CD14-positive monocyte (primary cell): ENCODE results near the gene NUP85. TPM values are rescaled to one million over a fixed set of nuclear protein-coding genes. Genes with fewer than 3 reads are reported as not detected.
A peak's percentile ranks its signal among the peaks of the same experiment; 100 is the strongest.

Experiments
- DNase-seq, 3 donors: peaks; one replicate each; pipeline ENCODE4 v3.0.0-alpha.2; 2011 to 2022
- H2AFZ ChIP-seq: 2 replicates; pipeline ENCODE4 v1.6.0; 2012; ENCODE audit warnings: mild to moderate bottlenecking, low read depth, low read length, inconsistent platforms; ENCODE audit not compliant: insufficient read depth, poor library complexity, severe bottlenecking
- H3K27ac ChIP-seq, 2 donors: 1 replicate in 1 of 2; 2 replicates in 1 of 2; pipeline ENCODE4 v1.5.1; 2012 to 2013; ENCODE audit warnings: low read length in 2 of 2, control low read depth in 1 of 2, inconsistent platforms in 1 of 2, low read depth in 1 of 2, mild to moderate bottlenecking in 1 of 2
- H3K27me3 ChIP-seq, 2 donors: one replicate each; pipeline versions ENCODE4 v1.6.0 to v1.6.1; 2011 to 2013; ENCODE audit warnings: low read length in 2 of 2; ENCODE audit not compliant: control insufficient read depth in 2 of 2, insufficient read depth in 2 of 2
- H3K36me3 ChIP-seq, 2 donors: replicated peaks in 1 of 2; 1 replicate in 1 of 2; 2 replicates in 1 of 2; pipeline versions ENCODE4 v1.5.1 to v1.6.1; 2012 to 2013; ENCODE audit warnings: low read length in 2 of 2, control low read depth in 1 of 2, inconsistent platforms in 1 of 2, mild to moderate bottlenecking in 1 of 2; ENCODE audit not compliant: insufficient read depth in 2 of 2, control insufficient read depth in 1 of 2
- H3K4me1 ChIP-seq, 2 donors: 1 replicate in 1 of 2; 2 replicates in 1 of 2; pipeline versions ENCODE4 v1.5.1 to v1.6.1; 2012 to 2013; ENCODE audit warnings: low read length in 2 of 2, control low read depth in 1 of 2, inconsistent platforms in 1 of 2, mild to moderate bottlenecking in 1 of 2, moderate library complexity in 1 of 2; ENCODE audit not compliant: insufficient read depth in 2 of 2, control insufficient read depth in 1 of 2
- H3K4me2 ChIP-seq: replicated peaks from 2 replicates; pipeline ENCODE3; 2012; ENCODE audit warnings: low read length, moderate library complexity, mild to moderate bottlenecking; ENCODE audit not compliant: poor library complexity, severe bottlenecking; ENCODE audit errors: extremely low read depth
- H3K4me3 ChIP-seq, 3 experiments: fragments of 200-600 bp in 1 of 3; sonication (generic) in 1 of 3; replicated peaks in 1 of 3; 1 replicate in 2 of 3; 2 replicates in 1 of 3; pipeline ENCODE4 v1.5.1; 2011 to 2013; ENCODE audit warnings: low read length in 3 of 3, mild to moderate bottlenecking in 3 of 3, control low read depth in 2 of 3, low read depth in 2 of 3, inconsistent platforms in 1 of 3, moderate library complexity in 1 of 3
- H3K79me2 ChIP-seq: 2 replicates; pipeline ENCODE4 v1.6.0; 2012; ENCODE audit warnings: mild to moderate bottlenecking, control low read depth, inconsistent platforms, low read length, moderate library complexity; ENCODE audit not compliant: insufficient read depth
- H3K9ac ChIP-seq: 2 replicates; pipeline ENCODE4 v1.6.0; 2017; ENCODE audit warnings: low read length, mild to moderate bottlenecking; ENCODE audit not compliant: insufficient read depth, poor library complexity, severe bottlenecking
- H3K9me3 ChIP-seq, 2 donors: replicated peaks in 1 of 2; 1 replicate in 1 of 2; 2 replicates in 1 of 2; pipeline versions ENCODE4 v1.5.1 to v1.6.1; 2012 to 2013; ENCODE audit warnings: low read length in 2 of 2, control low read depth in 1 of 2; ENCODE audit not compliant: control insufficient read depth in 1 of 2, insufficient read depth in 1 of 2
- H4K20me1 ChIP-seq: 2 replicates; pipeline ENCODE4 v1.6.0; 2012; ENCODE audit warnings: mild to moderate bottlenecking, low read length, control low read depth, moderate library complexity; ENCODE audit not compliant: insufficient read depth
- H3K27ac Mint-ChIP-seq, 7 donors: one replicate each; pipeline ENCODE4 v1.8.0; 2020; ENCODE audit warnings: mild to moderate bottlenecking in 7 of 7, mixed read lengths in 7 of 7, moderate library complexity in 6 of 7, inconsistent platforms in 2 of 7
- H3K27me3 Mint-ChIP-seq, 3 donors: one replicate each; pipeline ENCODE4 v1.8.0; 2021 to 2022; ENCODE audit warnings: low read depth in 3 of 3, mild to moderate bottlenecking in 3 of 3, mixed read lengths in 3 of 3, moderate library complexity in 3 of 3, inconsistent platforms in 1 of 3
- H3K36me3 Mint-ChIP-seq, 2 donors: one replicate each; pipeline ENCODE4 v1.8.0; 2020; ENCODE audit warnings: mixed read lengths in 2 of 2, inconsistent platforms in 1 of 2, mild to moderate bottlenecking in 1 of 2
- H3K4me1 Mint-ChIP-seq: one replicate; pipeline ENCODE4 v1.8.0; 2020; ENCODE audit warnings: mild to moderate bottlenecking, mixed read lengths
- H3K4me3 Mint-ChIP-seq, 2 donors: one replicate each; pipeline ENCODE4 v1.8.0; 2020; ENCODE audit warnings: mild to moderate bottlenecking in 2 of 2, mixed read lengths in 2 of 2, moderate library complexity in 1 of 2
- H3K9me3 Mint-ChIP-seq, 7 donors: one replicate each; pipeline ENCODE4 v1.8.0; 2020 to 2022; ENCODE audit warnings: mixed read lengths in 7 of 7, mild to moderate bottlenecking in 6 of 7, moderate library complexity in 6 of 7, inconsistent platforms in 2 of 7
- CTCF ChIP-seq: fragments of 200-600 bp; IDR thresholded peaks from one replicate; pipeline ENCODE4 v1.8.0; 2022; ENCODE audit warnings: antibody characterized with exemption, mild to moderate bottlenecking
- WGBS: methylation state at CpG from one replicate; pipeline ENCODE4 v1.1.5; 2013; ENCODE audit warnings: missing lambda C conversion rate; ENCODE audit not compliant: insufficient coverage; 5-methylcytosine and 5-hydroxymethylcytosine counted together
- intact Hi-C, 2 donors: fragments of 100-400 bp; cut with micrococcal nuclease; formaldehyde crosslinking; loops; one replicate each; pipeline versions ENCODE4 v1.15.0 to v1.15.1; 2023
- polyA plus RNA-seq, 3 donors: library from polyadenylated mRNA; depleted of rRNA in 1 of 3; unstranded in 2 of 3; stranded (reverse) in 1 of 3; fragments of 300-500 nt in 2 of 3; fragments of >200 nt in 1 of 3; fragmentation: Illumina TruSeq in 2 of 3; gene quantifications; 1 replicate in 2 of 3; 2 replicates in 1 of 3; pipeline ENCODE4 v1.2.3, GENCODE V29; 2012 to 2021

The NUP85 gene
- polyA plus RNA-seq, 3 donors: 36.3 to 94.2 (median 38.7) TPM

GRCh38 chr17:75228847-75229246 is 23.4 kb downstream of the NUP85 start:
- Histone ChIP-seq H3K4me2 (peak overlapping the region; percentile 80), H2AFZ (no peak overlapping the region), H3K36me3 (peaks cover 52 to 59% of the 10 kb centered on the region in 2 donors), H3K27ac (peak overlapping the region; percentile 87 to 92), H3K9ac (peak overlapping the region; percentile 50), H4K20me1 (no peaks in the 10 kb centered on the region), H3K79me2 (peaks cover 21% of the 10 kb centered on the region), H3K4me3 (peak overlapping the region in 2 of 3 experiments; percentile 20 to 72), H3K27me3 (no peaks in the 10 kb centered on the region), H3K4me1 (peaks cover 35 to 37% of the 10 kb centered on the region in 2 donors), H3K9me3 (no peaks in the 10 kb centered on the region)
- peak; percentile 36 to 67 (median 64) for DNase-seq
- Mint-ChIP-seq H3K36me3 (peaks cover 56 to 78% of the 10 kb centered on the region in 2 donors), H3K4me3 (peak overlapping the region; percentile 67 to 85), H3K27ac (peak overlapping the region; percentile 85 to 94 (median 91)), H3K4me1 (peaks cover 38% of the 10 kb centered on the region), H3K9me3 (no peaks in the 10 kb centered on the region), H3K27me3 (peaks cover 0 to 4% (median 1%) of the 10 kb centered on the region in 3 donors)
- 8% methylated on average over 3 of the region's 4 CpGs for WGBS
- TF ChIP-seq CTCF: no peak
- intact Hi-C loops: no loop called here

DNA sequence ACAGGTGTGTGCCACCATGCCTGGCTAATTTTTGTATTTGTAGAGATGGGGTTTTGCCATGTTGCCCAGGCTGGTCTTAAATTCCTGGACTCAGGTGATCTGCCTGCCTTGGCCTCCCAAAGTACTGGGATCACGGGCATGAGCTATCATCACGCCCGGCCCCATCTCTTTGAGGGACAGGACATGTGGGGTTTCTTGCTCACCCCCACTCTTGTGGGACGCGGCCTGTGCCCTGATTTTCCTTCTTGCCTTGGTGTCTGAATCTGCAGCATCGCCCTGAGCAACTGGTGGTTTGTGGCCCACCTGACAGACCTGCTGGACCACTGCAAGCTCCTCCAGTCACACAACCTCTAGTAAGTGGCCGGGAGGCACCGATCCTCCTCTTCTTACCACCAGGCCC is 25.6 kb downstream of the NUP85 start:
- WGBS: 100% methylated on average over 5 of the region's 8 CpGs
- Histone ChIP-seq H4K20me1 (peaks cover 5% of the 10 kb centered on the region), H3K27me3 (no peaks in the 10 kb centered on the region), H3K36me3 (peaks cover 48 to 59% of the 10 kb centered on the region in 2 donors), H2AFZ (no peak overlapping the region), H3K4me3 (no peak overlapping the region), H3K79me2 (peaks cover 25% of the 10 kb centered on the region), H3K4me1 (peaks cover 35 to 37% of the 10 kb centered on the region in 2 donors), H3K4me2 (no peak overlapping the region), H3K9ac (no peak overlapping the region), H3K27ac (peak overlapping the region in 1 of 2 donors; percentile 20), H3K9me3 (no peaks in the 10 kb centered on the region)
- H3K9me3 Mint-ChIP-seq: no peaks in the 10 kb centered on the region
- intact Hi-C loops: no loop called here
- TF ChIP-seq CTCF: no peak
- H3K4me3 Mint-ChIP-seq: no peak overlapping the region
- H3K27me3 Mint-ChIP-seq: peaks cover 0 to 4% (median 1%) of the 10 kb centered on the region in 3 donors
- peak overlapping the region in 2 of 7 donors; percentile 36 to 65 for H3K27ac Mint-ChIP-seq
- H3K4me1 Mint-ChIP-seq: peaks cover 38% of the 10 kb centered on the region
- peaks cover 53 to 76% of the 10 kb centered on the region in 2 donors for H3K36me3 Mint-ChIP-seq
- DNase-seq: no peak
